Measurements from ENCODE around the gene KIF3B. TPM values are rescaled to one million over a fixed set of nuclear protein-coding genes. Genes with fewer than 3 reads are reported as not detected.

Gene KIF3B
- total and polyA plus RNA-seq, 2 donors (not counting 1 experiment from before 2014, with no cell fraction given): 12.7 to 17.5 TPM

GRCh38 chr20:32301719-32302506, 24.5 kb downstream of the KIF3B start:
- Histone ChIP-seq H3K36me3 (replicated peaks in 1 of 2; ENCODE audit: control extremely low read depth in 1 of 2, control insufficient read depth in 1 of 2, extremely low read depth in 1 of 2, insufficient read depth in 2 of 2, low read length in 1 of 2) (peaks cover 0 to 5% of the 10 kb centered on the region in 2 experiments), H3K4me2 (replicated peaks; ENCODE audit: low read depth, low read length, poor library complexity, severe bottlenecking) (no peak overlapping the region), H2AFZ (ENCODE audit: insufficient read depth, low read depth, low read length, poor library complexity, severe bottlenecking) (no peak overlapping the region), H3K79me2 (ENCODE audit: control insufficient read depth, insufficient read depth, low read length) (peaks cover 98% of the 10 kb centered on the region), H3K4me1 (ENCODE audit: control insufficient read depth in 2 of 2, insufficient read depth in 2 of 2, low read length in 2 of 2) (peaks cover 0 to 2% of the 10 kb centered on the region in 2 donors), H4K20me1 (ENCODE audit: control insufficient read depth, insufficient read depth, low read length, poor library complexity, severe bottlenecking) (peaks cover 68% of the 10 kb centered on the region), H3K27ac (ENCODE audit: low read length in 2 of 2) (no peak overlapping the region), H3K9me3 (ENCODE audit: control extremely low read depth in 1 of 3, control insufficient read depth in 2 of 3, insufficient read depth in 1 of 3, low read length in 2 of 3) (no peaks in the 10 kb centered on the region), H3K4me3 (ENCODE audit: control extremely low read depth in 1 of 5, extremely low read depth in 1 of 5, insufficient read depth in 1 of 5, low read depth in 2 of 5, low read length in 4 of 5) (no peak overlapping the region), H3K27me3 (replicated peaks in 1 of 4; ENCODE audit: control extremely low read depth in 1 of 4, control insufficient read depth in 3 of 4, insufficient read depth in 4 of 4, low read length in 3 of 4) (no peaks in the 10 kb centered on the region), H3K9ac (ENCODE audit: low read length) (no peak overlapping the region)
- H3K4me1 Mint-ChIP-seq: peaks cover 17% of the 10 kb centered on the region
- intact Hi-C loops (cut with micrococcal nuclease): no loop called here
- no peak overlapping the region for H3K4me3 Mint-ChIP-seq
- H3K27ac Mint-ChIP-seq: no peak overlapping the region
- ChIA-PET POLR2A (no interaction called here), CTCF (no interaction called here)
- DNase-seq: no peak
- TF ChIP-seq, protein P1, sequence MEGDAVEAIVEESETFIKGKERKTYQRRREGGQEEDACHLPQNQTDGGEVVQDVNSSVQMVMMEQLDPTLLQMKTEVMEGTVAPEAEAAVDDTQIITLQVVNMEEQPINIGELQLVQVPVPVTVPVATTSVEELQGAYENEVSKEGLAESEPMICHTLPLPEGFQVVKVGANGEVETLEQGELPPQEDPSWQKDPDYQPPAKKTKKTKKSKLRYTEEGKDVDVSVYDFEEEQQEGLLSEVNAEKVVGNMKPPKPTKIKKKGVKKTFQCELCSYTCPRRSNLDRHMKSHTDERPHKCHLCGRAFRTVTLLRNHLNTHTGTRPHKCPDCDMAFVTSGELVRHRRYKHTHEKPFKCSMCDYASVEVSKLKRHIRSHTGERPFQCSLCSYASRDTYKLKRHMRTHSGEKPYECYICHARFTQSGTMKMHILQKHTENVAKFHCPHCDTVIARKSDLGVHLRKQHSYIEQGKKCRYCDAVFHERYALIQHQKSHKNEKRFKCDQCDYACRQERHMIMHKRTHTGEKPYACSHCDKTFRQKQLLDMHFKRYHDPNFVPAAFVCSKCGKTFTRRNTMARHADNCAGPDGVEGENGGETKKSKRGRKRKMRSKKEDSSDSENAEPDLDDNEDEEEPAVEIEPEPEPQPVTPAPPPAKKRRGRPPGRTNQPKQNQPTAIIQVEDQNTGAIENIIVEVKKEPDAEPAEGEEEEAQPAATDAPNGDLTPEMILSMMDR (IDR thresholded peaks at IDR 0.05): no peak
- TF ChIP-seq EZH2 (IDR thresholded peaks at IDR 0.05; ENCODE audit: borderline replicate concordance, insufficient read depth, low read depth, low read length, poor library complexity, severe bottlenecking): no peak
- no peaks in the 10 kb centered on the region for H3K27me3 Mint-ChIP-seq
- no peaks in the 10 kb centered on the region for H3K9me3 Mint-ChIP-seq (ENCODE audit: insufficient read depth)
- ATAC-seq (ENCODE audit: low read depth): no peak
- 100% methylated on average over 1 of the region's 5 CpGs for WGBS (ENCODE audit: insufficient coverage)

DNA sequence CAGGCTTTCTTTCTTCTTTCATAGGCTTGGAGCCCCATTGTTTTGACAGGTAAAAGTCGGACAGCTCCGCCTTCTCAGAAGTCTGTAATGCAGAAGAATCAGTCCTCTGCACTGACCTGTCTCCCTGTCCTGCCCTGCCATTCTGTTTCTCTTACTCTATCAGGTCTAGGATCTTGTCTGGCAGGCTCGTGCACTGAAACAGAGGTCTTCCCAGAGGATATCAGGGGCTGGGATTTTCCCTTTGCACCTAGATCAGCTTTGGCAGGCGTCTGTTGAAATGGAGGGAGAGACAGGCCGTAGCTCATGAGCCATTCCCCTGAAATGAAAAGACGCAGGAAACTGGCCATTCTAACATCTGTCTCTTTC, 25.0 kb downstream of the KIF3B start:
- TF ChIP-seq, protein P1 (IDR thresholded peaks at IDR 0.05): no peak
- TF ChIP-seq EZH2 (IDR thresholded peaks at IDR 0.05; ENCODE audit: borderline replicate concordance, insufficient read depth, low read depth, low read length, poor library complexity, severe bottlenecking): no peak
- peaks cover 68% of the 10 kb centered on the region for H4K20me1 ChIP-seq (ENCODE audit: control insufficient read depth, insufficient read depth, low read length, poor library complexity, severe bottlenecking)
- no peak overlapping the region for H2AFZ ChIP-seq (ENCODE audit: insufficient read depth, low read depth, low read length, poor library complexity, severe bottlenecking)
- 100% methylated on average over 3 of the region's 6 CpGs for WGBS (ENCODE audit: insufficient coverage)
- ChIA-PET CTCF (no interaction called here), POLR2A (no interaction called here)
- peaks cover 96% of the 10 kb centered on the region for H3K79me2 ChIP-seq (ENCODE audit: control insufficient read depth, insufficient read depth, low read length)
- no peak overlapping the region for H3K4me3 ChIP-seq (ENCODE audit: control extremely low read depth in 1 of 5, extremely low read depth in 1 of 5, insufficient read depth in 1 of 5, low read depth in 2 of 5, low read length in 4 of 5)
- no peak overlapping the region for H3K27ac Mint-ChIP-seq
- no peak overlapping the region for H3K4me3 Mint-ChIP-seq
- H3K36me3 ChIP-seq (replicated peaks in 1 of 2; ENCODE audit: control extremely low read depth in 1 of 2, control insufficient read depth in 1 of 2, extremely low read depth in 1 of 2, insufficient read depth in 2 of 2, low read length in 1 of 2): peaks cover 0 to 5% of the 10 kb centered on the region in 2 experiments
- no peak overlapping the region for H3K4me2 ChIP-seq (replicated peaks; ENCODE audit: low read depth, low read length, poor library complexity, severe bottlenecking)
- no peaks in the 10 kb centered on the region for H3K9me3 Mint-ChIP-seq (ENCODE audit: insufficient read depth)
- no peaks in the 10 kb centered on the region for H3K27me3 ChIP-seq (replicated peaks in 1 of 4; ENCODE audit: control extremely low read depth in 1 of 4, control insufficient read depth in 3 of 4, insufficient read depth in 4 of 4, low read length in 3 of 4)
- H3K9ac ChIP-seq (ENCODE audit: low read length): no peak overlapping the region
- no peaks in the 10 kb centered on the region for H3K4me1 ChIP-seq (ENCODE audit: control insufficient read depth in 2 of 2, insufficient read depth in 2 of 2, low read length in 2 of 2)
- no peaks in the 10 kb centered on the region for H3K27me3 Mint-ChIP-seq
- H3K4me1 Mint-ChIP-seq: peaks cover 16% of the 10 kb centered on the region
- intact Hi-C loops (cut with micrococcal nuclease): no loop called here
- DNase-seq (no peak), ATAC-seq (ENCODE audit: low read depth) (no peak)
- no peaks in the 10 kb centered on the region for H3K9me3 ChIP-seq (ENCODE audit: control extremely low read depth in 1 of 3, control insufficient read depth in 2 of 3, insufficient read depth in 1 of 3, low read length in 2 of 3)
- no peak overlapping the region for H3K27ac ChIP-seq (ENCODE audit: low read length in 2 of 2)

All from B cell (primary cell).